Loucy (cell line): ENCODE results near the gene SPI1.
"Not testable (repeated sequence)": the region's sequence is repeated elsewhere in the genome, so short reads cannot be mapped to it uniquely, and the experiment has no call there.

Experiments used
- H2AFZ ChIP-seq: fragments of 200-600 bp; sonication (generic); 2 replicates; pipeline ENCODE4 v1.6.0; 2016; ENCODE audit warnings: antibody characterized with exemption, mild to moderate bottlenecking, low read length, moderate library complexity
- H3F3A ChIP-seq: fragments of 200-600 bp; 2 replicates; pipeline ENCODE4 v1.6.0; 2016; ENCODE audit warnings: antibody characterized with exemption, low read depth, mild to moderate bottlenecking
- H3K27me3 ChIP-seq: fragments of 200-600 bp; sonication (generic); 2 replicates; pipeline ENCODE4 v1.6.1; 2014; ENCODE audit warnings: low read length, mild to moderate bottlenecking; ENCODE audit not compliant: insufficient read depth, poor library complexity, severe bottlenecking
- H3K36me3 ChIP-seq: fragments of 200-600 bp; sonication (generic); 2 replicates; pipeline ENCODE4 v1.6.1; 2016; ENCODE audit warnings: low read length; ENCODE audit not compliant: insufficient read depth
- H3K4me1 ChIP-seq: fragments of 200-600 bp; sonication (generic); 2 replicates; pipeline ENCODE4 v1.5.1; 2014; ENCODE audit warnings: low read length, mild to moderate bottlenecking; ENCODE audit not compliant: insufficient read depth, poor library complexity, severe bottlenecking
- H3K4me2 ChIP-seq: fragments of 200-600 bp; sonication (generic); 2 replicates; pipeline ENCODE4 v1.6.0; 2014; ENCODE audit warnings: antibody characterized with exemption, low read length, low read depth, mild to moderate bottlenecking; ENCODE audit not compliant: poor library complexity, severe bottlenecking
- H3K4me3 ChIP-seq: fragments of 200-600 bp; sonication (generic); 2 replicates; pipeline ENCODE4 v1.5.1; 2014; ENCODE audit warnings: low read length, mild to moderate bottlenecking, mixed read lengths; ENCODE audit not compliant: poor library complexity, severe bottlenecking
- H3K79me2 ChIP-seq: fragments of 200-600 bp; sonication (generic); 2 replicates; pipeline ENCODE4 v1.6.1; 2014; ENCODE audit warnings: low read length; ENCODE audit not compliant: insufficient read depth
- H3K9ac ChIP-seq: fragments of 200-600 bp; sonication (generic); 2 replicates; pipeline ENCODE4 v1.6.0; 2014; ENCODE audit warnings: mild to moderate bottlenecking, low read depth, low read length, moderate library complexity; ENCODE audit not compliant: poor library complexity, severe bottlenecking
- H3K9me2 ChIP-seq: fragments of 200-600 bp; sonication (generic); replicated peaks from 2 replicates; pipeline ENCODE4 v1.6.1; 2016; ENCODE audit warnings: low read depth, low read length, mixed read lengths
- H3K9me3 ChIP-seq: fragments of 200-600 bp; sonication (generic); 2 replicates; pipeline ENCODE4 v1.6.1; 2014; ENCODE audit warnings: mild to moderate bottlenecking, antibody characterized with exemption, low read length, low read depth; ENCODE audit not compliant: insufficient read depth
- H4K20me1 ChIP-seq: fragments of 200-600 bp; sonication (generic); 2 replicates; pipeline ENCODE4 v1.6.0; 2014; ENCODE audit warnings: antibody characterized with exemption, low read length, mild to moderate bottlenecking; ENCODE audit not compliant: insufficient read depth, poor library complexity, severe bottlenecking
- CTCF ChIP-seq: fragments of 200-600 bp; sonication (generic); conservative IDR thresholded peaks from 2 replicates; pipeline ENCODE4 v1.5.1; 2014; ENCODE audit warnings: mild to moderate bottlenecking, antibody characterized with exemption, low read length
- EZH2phosphoT487 ChIP-seq: fragments of 200-600 bp; IDR thresholded peaks from 2 replicates; pipeline ENCODE4 v1.6.1; 2018; ENCODE audit warnings: antibody characterized with exemption, mild to moderate bottlenecking, moderate library complexity, borderline replicate concordance

SPI1 gene

GRCh38 chr11:47317064-47317828, 61.1 kb downstream of the SPI1 start:
- H3K4me2 ChIP-seq = no peak overlapping the region
- peaks cover 80% of the 10 kb centered on the region; the same call in 1 of the 2 replicates for H3K36me3 ChIP-seq
- no peak overlapping the region for H3K4me3 ChIP-seq

GRCh38 chr11:47316501-47316900, 61.8 kb downstream of the SPI1 start:
- H3K9ac ChIP-seq, H4K20me1 ChIP-seq, H3K4me3 ChIP-seq, H2AFZ ChIP-seq, H3K9me3 ChIP-seq, H3K4me1 ChIP-seq, H3K79me2 ChIP-seq, H3F3A ChIP-seq, H3K27me3 ChIP-seq, H3K4me2 ChIP-seq, H3K9me2 ChIP-seq: not testable (repeated sequence)
- peaks cover 80% of the 10 kb centered on the region; the same call in 1 of the 2 replicates for H3K36me3 ChIP-seq

More at GRCh38 chr11:47317064-47317828, 61.1 kb downstream of the SPI1 start:
- no peaks in the 10 kb centered on the region for H3K27me3 ChIP-seq
- no peaks in the 10 kb centered on the region for H4K20me1 ChIP-seq
- no peak overlapping the region for H2AFZ ChIP-seq
- no peak overlapping the region for H3K9ac ChIP-seq
- H3K9me3 ChIP-seq = no peaks in the 10 kb centered on the region
- H3K9me2 ChIP-seq = no peaks in the 10 kb centered on the region
- no peaks in the 10 kb centered on the region for H3F3A ChIP-seq
- TF ChIP-seq CTCF (no peak), EZH2phosphoT487 (no peak)
- no peaks in the 10 kb centered on the region for H3K79me2 ChIP-seq
- no peaks in the 10 kb centered on the region for H3K4me1 ChIP-seq

- peaks cover 83% of the 10 kb centered on the region; the same call in 1 of the 2 replicates for H3K36me3 ChIP-seq
- H4K20me1 ChIP-seq = no peaks in the 10 kb centered on the region
- H3K9ac ChIP-seq = no peak overlapping the region
- no peak overlapping the region for H2AFZ ChIP-seq
- no peak overlapping the region for H3K4me2 ChIP-seq
- no peaks in the 10 kb centered on the region for H3K79me2 ChIP-seq
- H3K27me3 ChIP-seq = no peaks in the 10 kb centered on the region
- TF ChIP-seq EZH2phosphoT487 = no peak
- TF ChIP-seq CTCF = no peak
- no peaks in the 10 kb centered on the region for H3K9me3 ChIP-seq
- H3K4me1 ChIP-seq = no peaks in the 10 kb centered on the region
- H3K4me3 ChIP-seq = no peak overlapping the region
- H3F3A ChIP-seq = no peaks in the 10 kb centered on the region
- no peaks in the 10 kb centered on the region for H3K9me2 ChIP-seq
These were observed 63.4 kb downstream of the SPI1 start for GRCh38 chr11:47314992-47315391.
